ENCODE measurements around the gene TIMM22. TPM values are rescaled to one million over a fixed set of nuclear protein-coding genes. Genes with fewer than 3 reads are reported as not detected.
A peak's percentile ranks its signal among the peaks of the same experiment; 100 is the strongest.
"Not testable (repeated sequence)": the region's sequence is repeated elsewhere in the genome, so short reads cannot be mapped to it uniquely, and the experiment has no call there.

TIMM22 gene
- total and polyA plus RNA-seq, 2 donors from 2014 or later = 14.6 to 17.3 TPM

DNA sequence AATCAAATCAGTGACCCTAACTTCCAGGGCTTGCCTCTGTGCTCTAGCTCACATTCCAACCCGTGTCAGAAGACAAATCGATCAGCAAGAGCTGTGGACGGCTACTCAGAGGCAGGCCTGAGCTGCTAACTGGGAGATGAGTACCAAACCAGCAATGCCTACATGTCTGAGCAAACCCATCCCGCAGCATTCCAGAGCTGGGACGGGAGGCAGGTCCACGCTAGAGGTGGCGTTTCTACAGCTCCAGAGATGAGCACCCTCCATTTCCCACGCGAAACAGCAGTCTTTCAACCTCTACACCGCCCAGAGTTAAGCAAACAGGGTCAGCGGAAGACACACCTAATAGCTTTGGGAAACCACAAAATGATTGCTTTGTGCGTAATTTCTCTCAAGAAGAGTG lies 23.9 kb upstream of the TIMM22 start:
- Histone ChIP-seq H3K9ac (ENCODE audit: low read length in 3 of 3) (no peak overlapping the region), H3K9me3 (ENCODE audit: control insufficient read depth in 2 of 3, insufficient read depth in 1 of 3, low read length in 3 of 3) (no peaks in the 10 kb centered on the region), H3K27ac (ENCODE audit: low read depth in 2 of 2, low read length in 2 of 2) (no peak overlapping the region), H3K36me3 (ENCODE audit: control insufficient read depth in 2 of 3, insufficient read depth in 3 of 3, low read length in 3 of 3) (no peaks in the 10 kb centered on the region), H3K4me3 (ENCODE audit: low read length in 3 of 3) (no peak overlapping the region), H3K4me1 (ENCODE audit: control insufficient read depth in 2 of 3, insufficient read depth in 2 of 3, low read depth in 1 of 3, low read length in 3 of 3) (peaks cover 0 to 2% (median 0%) of the 10 kb centered on the region in 3 donors), H3K27me3 (ENCODE audit: control insufficient read depth, insufficient read depth, low read length) (no peaks in the 10 kb centered on the region)
- peak in 1 of 5 donors; percentile 39 for DNase-seq
- no peak for FAIRE-seq
- intact Hi-C loops (cut with DNase I) = no loop called here
- TF ChIP-seq, protein P1, sequence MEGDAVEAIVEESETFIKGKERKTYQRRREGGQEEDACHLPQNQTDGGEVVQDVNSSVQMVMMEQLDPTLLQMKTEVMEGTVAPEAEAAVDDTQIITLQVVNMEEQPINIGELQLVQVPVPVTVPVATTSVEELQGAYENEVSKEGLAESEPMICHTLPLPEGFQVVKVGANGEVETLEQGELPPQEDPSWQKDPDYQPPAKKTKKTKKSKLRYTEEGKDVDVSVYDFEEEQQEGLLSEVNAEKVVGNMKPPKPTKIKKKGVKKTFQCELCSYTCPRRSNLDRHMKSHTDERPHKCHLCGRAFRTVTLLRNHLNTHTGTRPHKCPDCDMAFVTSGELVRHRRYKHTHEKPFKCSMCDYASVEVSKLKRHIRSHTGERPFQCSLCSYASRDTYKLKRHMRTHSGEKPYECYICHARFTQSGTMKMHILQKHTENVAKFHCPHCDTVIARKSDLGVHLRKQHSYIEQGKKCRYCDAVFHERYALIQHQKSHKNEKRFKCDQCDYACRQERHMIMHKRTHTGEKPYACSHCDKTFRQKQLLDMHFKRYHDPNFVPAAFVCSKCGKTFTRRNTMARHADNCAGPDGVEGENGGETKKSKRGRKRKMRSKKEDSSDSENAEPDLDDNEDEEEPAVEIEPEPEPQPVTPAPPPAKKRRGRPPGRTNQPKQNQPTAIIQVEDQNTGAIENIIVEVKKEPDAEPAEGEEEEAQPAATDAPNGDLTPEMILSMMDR (IDR thresholded peaks at IDR 0.05; ENCODE audit: borderline replicate concordance, extremely low read depth, insufficient read depth) = no peak

DNA sequence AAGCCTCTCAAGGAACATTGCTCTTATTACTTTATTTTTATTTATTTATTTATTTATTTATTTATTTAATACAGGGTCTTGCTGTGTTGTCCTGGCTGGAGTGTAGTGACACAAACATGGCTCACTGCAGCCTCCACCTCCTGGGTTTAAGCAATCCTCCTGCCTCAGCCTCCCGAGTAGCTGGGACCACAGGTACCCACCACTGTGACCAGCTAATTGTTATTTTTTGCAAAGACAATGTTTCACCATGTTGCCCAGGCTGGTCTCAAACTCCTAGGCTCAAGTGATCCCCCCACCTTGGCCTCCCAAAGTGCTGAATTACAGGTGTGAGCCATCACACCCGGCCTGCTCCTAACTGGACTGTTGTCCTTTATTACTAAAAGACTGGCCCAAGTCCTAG lies 22.2 kb upstream of the TIMM22 start:
- H3K9me3 ChIP-seq (ENCODE audit: control insufficient read depth in 2 of 3, insufficient read depth in 1 of 3, low read length in 3 of 3); H3K27ac ChIP-seq (ENCODE audit: low read depth in 2 of 2, low read length in 2 of 2); H3K4me3 ChIP-seq (ENCODE audit: low read length in 3 of 3); H3K36me3 ChIP-seq (ENCODE audit: control insufficient read depth in 2 of 3, insufficient read depth in 3 of 3, low read length in 3 of 3); H3K9ac ChIP-seq (ENCODE audit: low read length in 3 of 3); H3K27me3 ChIP-seq (ENCODE audit: control insufficient read depth, insufficient read depth, low read length); H3K4me1 ChIP-seq (ENCODE audit: control insufficient read depth in 2 of 3, insufficient read depth in 2 of 3, low read depth in 1 of 3, low read length in 3 of 3); FAIRE-seq; intact Hi-C loops (cut with DNase I): not testable (repeated sequence)
- DNase-seq = peak in 1 of 5 donors; percentile 30

DNA sequence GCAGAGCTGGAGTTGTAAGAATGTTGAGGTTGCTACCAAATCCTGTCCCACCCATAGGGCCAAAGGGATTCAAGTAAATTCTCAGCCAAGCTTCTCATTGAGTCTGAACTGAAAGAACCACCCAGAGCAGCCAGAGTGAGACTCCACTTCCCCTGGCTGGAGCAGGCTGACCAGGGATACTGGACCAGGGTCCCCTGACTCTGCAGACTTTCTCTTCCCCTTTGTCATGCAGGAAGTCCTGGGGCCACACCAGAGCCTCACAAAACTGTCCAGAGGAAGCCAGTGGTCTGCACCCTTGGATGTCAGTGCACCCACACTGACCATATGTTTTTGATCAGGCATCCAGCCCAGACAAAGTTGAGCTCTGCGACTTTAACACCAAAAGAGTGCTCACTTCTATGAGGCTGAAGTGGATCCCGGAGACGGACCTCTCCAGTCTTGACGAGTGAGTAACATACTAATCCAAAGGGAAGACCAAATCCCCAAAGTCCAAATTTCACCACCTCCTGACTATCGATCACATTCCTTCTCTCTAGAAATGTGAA lies 21.5 kb upstream of the TIMM22 start:
- peaks cover 0 to 6% (median 0%) of the 10 kb centered on the region in 3 donors for H3K4me1 ChIP-seq (ENCODE audit: control insufficient read depth in 2 of 3, insufficient read depth in 2 of 3, low read depth in 1 of 3, low read length in 3 of 3)

DNA sequence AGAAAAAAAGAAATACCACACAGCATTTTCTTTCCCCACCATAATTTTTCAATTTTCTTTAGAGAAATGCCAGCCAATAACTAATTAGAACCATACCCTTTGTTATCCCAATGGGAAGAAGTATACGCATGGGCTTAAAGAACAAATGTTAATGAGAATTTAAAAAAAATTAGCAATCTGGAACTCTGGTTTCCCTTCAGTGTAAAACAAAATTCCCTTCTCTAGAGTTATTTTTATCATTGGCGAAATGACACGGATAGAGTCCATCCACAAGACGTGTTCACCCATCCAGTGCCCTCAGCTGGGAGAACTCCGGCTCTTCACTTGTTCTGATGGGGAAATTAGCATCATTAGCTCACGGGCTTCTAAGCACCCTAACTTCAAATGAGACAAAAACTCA lies 20.6 kb upstream of the TIMM22 start:
- TF ChIP-seq, protein P1 (IDR thresholded peaks at IDR 0.05; ENCODE audit: borderline replicate concordance, extremely low read depth, insufficient read depth) = no peak
- intact Hi-C loops (cut with DNase I) = no loop called here

More for the DNA sequence above, 21.5 kb upstream of the TIMM22 start:
- no peaks in the 10 kb centered on the region for H3K9me3 ChIP-seq (ENCODE audit: control insufficient read depth in 2 of 3, insufficient read depth in 1 of 3, low read length in 3 of 3)
- H3K27me3 ChIP-seq (ENCODE audit: control insufficient read depth, insufficient read depth, low read length) = no peaks in the 10 kb centered on the region
- no peak overlapping the region for H3K27ac ChIP-seq (ENCODE audit: low read depth in 2 of 2, low read length in 2 of 2)
- H3K36me3 ChIP-seq (ENCODE audit: control insufficient read depth in 2 of 3, insufficient read depth in 3 of 3, low read length in 3 of 3) = no peaks in the 10 kb centered on the region
- DNase-seq = peak in 1 of 5 donors; percentile 49
- FAIRE-seq = no peak
- intact Hi-C loops (cut with DNase I) = no loop called here
- TF ChIP-seq, protein P1 (IDR thresholded peaks at IDR 0.05; ENCODE audit: borderline replicate concordance, extremely low read depth, insufficient read depth) = no peak
- no peak overlapping the region for H3K4me3 ChIP-seq (ENCODE audit: low read length in 3 of 3)
- no peak overlapping the region for H3K9ac ChIP-seq (ENCODE audit: low read length in 3 of 3)

More for the DNA sequence above, 20.6 kb upstream of the TIMM22 start:
- DNase-seq (peak in 1 of 5 donors; percentile 7), FAIRE-seq (no peak)
- Histone ChIP-seq H3K4me3 (ENCODE audit: low read length in 3 of 3) (no peak overlapping the region), H3K27ac (ENCODE audit: low read depth in 2 of 2, low read length in 2 of 2) (no peak overlapping the region), H3K4me1 (ENCODE audit: control insufficient read depth in 2 of 3, insufficient read depth in 2 of 3, low read depth in 1 of 3, low read length in 3 of 3) (peaks cover 0 to 8% (median 0%) of the 10 kb centered on the region in 3 donors), H3K36me3 (ENCODE audit: control insufficient read depth in 2 of 3, insufficient read depth in 3 of 3, low read length in 3 of 3) (no peaks in the 10 kb centered on the region), H3K9ac (ENCODE audit: low read length in 3 of 3) (no peak overlapping the region), H3K9me3 (ENCODE audit: control insufficient read depth in 2 of 3, insufficient read depth in 1 of 3, low read length in 3 of 3) (no peaks in the 10 kb centered on the region), H3K27me3 (ENCODE audit: control insufficient read depth, insufficient read depth, low read length) (no peaks in the 10 kb centered on the region)

All from kidney (tissue), 14 donors.